GM21360 (cell line): ENCODE data around the gene DBF4B.
"Not testable (repeated sequence)": the region's sequence is repeated elsewhere in the genome, so short reads cannot be mapped to it uniquely, and the experiment has no call there.

Experiments used
- ATAC-seq: cut with Tn5 transposase; IDR thresholded peaks from one replicate; pipeline ENCODE4 v1.9.1; 2021; ENCODE audit warnings: mild to moderate bottlenecking, moderate library complexity; ENCODE audit not compliant: unreplicated experiment

The DBF4B gene

GRCh38 chr17:44733753-44734152 lies 25.3 kb downstream of the DBF4B start:
- no peak for ATAC-seq

- no peak for ATAC-seq
Measured at GRCh38 chr17:44734272-44734671, 25.8 kb downstream of the DBF4B start.

- ATAC-seq: no peak
Measured at GRCh38 chr17:44736551-44737240, 28.2 kb downstream of the DBF4B start.

GRCh38 chr17:44738214-44738906 lies 29.9 kb downstream of the DBF4B start:
- no peak for ATAC-seq

GRCh38 chr17:44741316-44741715 lies 32.9 kb downstream of the DBF4B start:
- no peak for ATAC-seq

- no peak for ATAC-seq
Measured at GRCh38 chr17:44745301-44745700, 36.8 kb downstream of the DBF4B start.

GRCh38 chr17:44745738-44746137 lies 37.3 kb downstream of the DBF4B start:
- not testable (repeated sequence) for ATAC-seq

GRCh38 chr17:44747566-44747965 lies 39.1 kb downstream of the DBF4B start:
- ATAC-seq: no peak

- no peak for ATAC-seq
Measured at GRCh38 chr17:44749076-44749979, 40.9 kb downstream of the DBF4B start.

- ATAC-seq: no peak
Measured at GRCh38 chr17:44749980-44750318, 41.5 kb downstream of the DBF4B start.

GRCh38 chr17:44751331-44751730 lies 42.9 kb downstream of the DBF4B start:
- ATAC-seq: no peak

GRCh38 chr17:44751806-44752205 lies 43.3 kb downstream of the DBF4B start:
- ATAC-seq: no peak

- no peak for ATAC-seq
Measured at GRCh38 chr17:44752953-44753861, 44.7 kb downstream of the DBF4B start.

GRCh38 chr17:44754276-44754675 lies 45.8 kb downstream of the DBF4B start:
- no peak for ATAC-seq

GRCh38 chr17:44755180-44755579 lies 46.7 kb downstream of the DBF4B start:
- not testable (repeated sequence) for ATAC-seq

- no peak for ATAC-seq
Measured at GRCh38 chr17:44757045-44757917, 48.8 kb downstream of the DBF4B start.

- ATAC-seq: no peak
Measured at GRCh38 chr17:44757918-44758413, 49.5 kb downstream of the DBF4B start.

- no peak for ATAC-seq
Measured at GRCh38 chr17:44758414-44759085, 50.1 kb downstream of the DBF4B start, which contains the start of gene ADAM11. TSS of gene ADAM11 (plus strand) at chr17:44758988. CDS start at chr17:44759200, 212 bp downstream.
